GM18526 (cell line): Measurements from ENCODE around the gene BCOR.

Experiments
- POLR2A ChIP-seq: IDR thresholded peaks from 3 replicates; pipeline ENCODE4 v1.6.1; 2011; ENCODE audit not compliant: insufficient read length; ENCODE audit errors: extremely low read depth

Gene BCOR

GRCh38 chrX:40074959-40075332 lies 22.8 kb downstream of the BCOR start:
- TF ChIP-seq POLR2A, result no peak

- no peak for TF ChIP-seq POLR2A
These were observed 23.4 kb downstream of the BCOR start for GRCh38 chrX:40074080-40074958.

- TF ChIP-seq POLR2A, result no peak
These were observed 24.2 kb downstream of the BCOR start for GRCh38 chrX:40073439-40074054.

- no peak for TF ChIP-seq POLR2A
These were observed 25.5 kb downstream of the BCOR start for GRCh38 chrX:40072246-40072645.

- TF ChIP-seq POLR2A, result no peak
These were observed 29.7 kb downstream of the BCOR start for GRCh38 chrX:40068048-40068447.

- TF ChIP-seq POLR2A, result no peak
These were observed 31.1 kb downstream of the BCOR start for GRCh38 chrX:40066700-40067099.

GRCh38 chrX:40065296-40066046 lies 32.3 kb downstream of the BCOR start:
- TF ChIP-seq POLR2A, result no peak

GRCh38 chrX:40064055-40064597 lies 33.6 kb downstream of the BCOR start:
- TF ChIP-seq POLR2A, result no peak

- no peak for TF ChIP-seq POLR2A
These were observed 34.2 kb downstream of the BCOR start for GRCh38 chrX:40063555-40063954.

GRCh38 chrX:40062525-40063155 lies 35.1 kb downstream of the BCOR start:
- no peak for TF ChIP-seq POLR2A

- TF ChIP-seq POLR2A, result no peak
These were observed 35.8 kb downstream of the BCOR start for GRCh38 chrX:40061871-40062524.

- no peak for TF ChIP-seq POLR2A
These were observed 36.8 kb downstream of the BCOR start for GRCh38 chrX:40061005-40061404.

- TF ChIP-seq POLR2A, result no peak
These were observed 37.4 kb downstream of the BCOR start for GRCh38 chrX:40060356-40060845.

- TF ChIP-seq POLR2A, result no peak
These were observed 39.0 kb downstream of the BCOR start for GRCh38 chrX:40058719-40059118.
